Measurements from ENCODE around the gene COA5.

The COA5 gene

DNA sequence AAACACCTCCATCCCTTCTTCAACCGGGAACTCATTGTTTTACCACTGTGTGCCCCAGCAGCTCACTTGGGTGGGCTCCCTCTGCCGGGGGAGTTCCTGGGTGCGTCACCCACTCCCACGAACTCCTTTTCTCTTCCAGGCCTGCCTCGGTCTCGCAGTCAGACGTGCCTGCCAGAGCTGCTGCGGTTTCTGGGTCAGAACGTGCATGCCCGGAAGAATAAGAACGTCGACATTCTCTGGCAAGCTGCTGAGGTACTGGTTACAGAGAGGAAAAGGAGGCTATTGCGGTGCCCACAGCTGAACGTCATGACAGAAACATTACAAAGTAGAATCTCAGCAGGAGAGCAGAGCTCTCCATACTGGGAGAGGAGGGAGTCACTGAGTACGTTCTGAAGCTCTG lies 35.6 kb downstream of the COA5 start:
- TF ChIP-seq EZH2 (IDR thresholded peaks at IDR 0.05) (no peak), POLR2AphosphoS5 (IDR thresholded peaks at IDR 0.05; ENCODE audit: borderline replicate concordance, low read depth, low read length) (no peak)
- H3K36me3 ChIP-seq (ENCODE audit: insufficient read depth, low read length) = peaks cover 5% of the 10 kb centered on the region; the same call in 1 of the 2 replicates
- no peak overlapping the region for H3K4me3 ChIP-seq
- no peak overlapping the region for H3K27ac ChIP-seq
- no peaks in the 10 kb centered on the region for H3K9me3 ChIP-seq (ENCODE audit: low read depth, low read length)
- DNase-seq (ENCODE audit: low read depth, low spot score) = no peak
- H3K9ac ChIP-seq (ENCODE audit: insufficient read length) = no peak overlapping the region

DNA sequence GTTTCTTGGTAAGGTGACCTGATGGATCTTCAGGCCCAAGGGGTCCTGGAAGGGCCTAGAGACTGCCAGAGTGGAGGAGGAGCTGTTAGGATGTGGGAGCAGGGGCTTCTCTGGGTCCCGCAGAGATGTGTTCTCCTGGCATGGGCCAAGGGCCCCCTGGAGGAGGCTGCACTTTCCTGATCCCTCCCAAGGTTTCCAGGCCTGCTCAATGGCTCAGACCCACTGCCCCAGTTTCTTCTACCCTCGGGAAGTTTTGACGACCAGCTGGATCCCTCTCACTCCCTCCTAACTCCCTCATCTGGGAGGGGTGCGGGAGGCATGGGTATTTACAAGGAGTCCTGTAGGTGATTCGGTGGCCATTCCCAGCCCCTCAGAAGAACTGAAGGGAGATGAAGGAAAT lies 36.1 kb downstream of the COA5 start:
- Histone ChIP-seq H3K36me3 (ENCODE audit: insufficient read depth, low read length) (peaks cover 5% of the 10 kb centered on the region; the same call in 1 of the 2 replicates), H3K4me3 (no peak overlapping the region), H3K9ac (ENCODE audit: insufficient read length) (no peak overlapping the region), H3K9me3 (ENCODE audit: low read depth, low read length) (no peaks in the 10 kb centered on the region), H3K27ac (no peak overlapping the region)
- no peak for TF ChIP-seq FOXP2 (optimal IDR thresholded peaks at IDR 0.05; ENCODE audit: control extremely low read depth, extremely low read length, insufficient read depth)
- TF ChIP-seq POLR2AphosphoS5 (IDR thresholded peaks at IDR 0.05; ENCODE audit: borderline replicate concordance, low read depth, low read length) = no peak
- no peak for TF ChIP-seq EZH2 (IDR thresholded peaks at IDR 0.05)
- no peak for DNase-seq (ENCODE audit: low read depth, low spot score)

DNA sequence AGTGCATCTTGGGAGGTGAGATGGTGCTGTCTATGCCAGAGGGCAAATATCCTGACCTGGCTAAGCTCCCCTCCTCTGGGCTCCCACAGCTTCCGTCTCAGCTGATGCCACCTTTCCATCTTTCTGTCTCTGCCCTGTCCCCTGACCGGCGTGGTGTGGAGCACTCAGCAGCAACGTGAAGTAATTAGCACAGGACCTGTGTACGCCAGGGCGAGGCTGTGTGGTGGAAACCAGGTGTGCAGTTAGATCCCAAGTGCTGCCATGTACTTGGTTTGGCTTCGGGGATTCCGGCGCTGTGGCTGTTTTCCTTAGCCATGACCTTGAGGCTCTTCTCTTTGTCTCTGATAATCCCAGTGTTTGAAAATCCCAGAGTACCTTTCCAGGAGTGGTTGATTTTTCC lies 36.5 kb downstream of the COA5 start:
- Histone ChIP-seq H3K27ac (no peak overlapping the region), H3K4me3 (no peak overlapping the region), H3K9ac (ENCODE audit: insufficient read length) (no peak overlapping the region), H3K36me3 (ENCODE audit: insufficient read depth, low read length) (peaks cover 5% of the 10 kb centered on the region; the same call in 1 of the 2 replicates), H3K9me3 (ENCODE audit: low read depth, low read length) (no peaks in the 10 kb centered on the region)
- no peak for TF ChIP-seq EZH2 (IDR thresholded peaks at IDR 0.05)
- DNase-seq (ENCODE audit: low read depth, low spot score) = no peak

DNA sequence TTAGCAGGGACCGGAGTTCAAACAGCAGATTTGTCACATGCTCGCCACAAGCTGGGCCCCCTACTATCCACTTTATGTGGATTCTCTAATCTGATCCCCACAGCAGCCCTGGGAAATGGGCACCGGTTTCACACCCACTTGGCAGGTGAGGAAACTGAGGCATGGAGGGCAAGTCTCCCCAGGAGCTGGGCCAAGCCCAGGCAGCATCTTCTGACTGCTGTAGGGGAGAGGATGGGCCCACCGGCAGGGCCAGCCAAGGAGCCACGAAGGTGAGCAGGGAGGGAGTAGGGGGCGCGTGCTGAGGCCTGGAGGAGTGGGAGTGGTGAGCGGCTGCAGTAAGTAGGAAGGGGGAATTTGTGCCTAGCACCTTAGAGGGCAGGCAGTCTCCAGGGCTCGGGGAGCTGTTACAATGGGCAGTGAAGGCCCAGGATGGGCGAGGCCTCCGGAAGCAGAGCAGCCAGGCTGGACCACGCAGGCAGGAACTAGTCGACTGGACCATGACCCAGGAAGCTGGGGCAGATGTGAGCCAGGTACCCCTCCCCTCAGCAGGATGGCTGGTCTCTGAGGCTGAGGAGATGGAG lies 37.1 kb downstream of the COA5 start:
- Histone ChIP-seq H3K4me3 (no peak overlapping the region), H3K9me3 (ENCODE audit: low read depth, low read length) (no peaks in the 10 kb centered on the region), H3K9ac (ENCODE audit: insufficient read length) (no peak overlapping the region), H3K27ac (no peak overlapping the region), H3K36me3 (ENCODE audit: insufficient read depth, low read length) (peaks cover 5% of the 10 kb centered on the region; the same call in 1 of the 2 replicates)
- no peak for DNase-seq (ENCODE audit: low read depth, low spot score)
- TF ChIP-seq POLR2AphosphoS5 (IDR thresholded peaks at IDR 0.05; ENCODE audit: borderline replicate concordance, low read depth, low read length) (no peak), FOXP2 (optimal IDR thresholded peaks at IDR 0.05; ENCODE audit: control extremely low read depth, extremely low read length, insufficient read depth) (no peak), EZH2 (IDR thresholded peaks at IDR 0.05) (no peak)

DNA sequence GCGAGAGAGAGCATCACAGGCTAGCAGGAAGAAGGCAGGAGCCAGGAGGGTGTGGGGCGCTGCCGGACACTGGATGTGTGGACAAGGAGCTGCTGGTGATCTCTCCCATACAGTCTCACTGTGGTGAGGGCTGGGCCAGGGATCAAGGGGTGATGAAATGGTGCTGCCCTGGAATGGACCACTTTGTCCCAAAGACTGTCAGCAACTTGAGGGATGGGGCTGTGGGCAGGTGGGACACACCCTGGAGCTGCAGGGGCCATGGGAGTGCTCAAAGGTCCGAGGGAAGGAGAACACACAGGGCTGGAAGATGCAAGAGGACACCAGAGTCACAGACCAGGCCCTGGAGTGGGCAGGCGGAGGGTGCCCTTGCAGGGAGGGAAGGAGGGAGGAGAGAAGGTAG lies 38.0 kb downstream of the COA5 start:
- peaks cover 5% of the 10 kb centered on the region; the same call in 1 of the 2 replicates for H3K36me3 ChIP-seq (ENCODE audit: insufficient read depth, low read length)
- no peak overlapping the region for H3K4me3 ChIP-seq
- TF ChIP-seq EZH2 (IDR thresholded peaks at IDR 0.05) (no peak), FOXP2 (optimal IDR thresholded peaks at IDR 0.05; ENCODE audit: control extremely low read depth, extremely low read length, insufficient read depth) (no peak)
- no peak overlapping the region for H3K9ac ChIP-seq (ENCODE audit: insufficient read length)
- H3K9me3 ChIP-seq (ENCODE audit: low read depth, low read length) = no peaks in the 10 kb centered on the region
- H3K27ac ChIP-seq = no peak overlapping the region
- no peak for DNase-seq (ENCODE audit: low read depth, low spot score)

DNA sequence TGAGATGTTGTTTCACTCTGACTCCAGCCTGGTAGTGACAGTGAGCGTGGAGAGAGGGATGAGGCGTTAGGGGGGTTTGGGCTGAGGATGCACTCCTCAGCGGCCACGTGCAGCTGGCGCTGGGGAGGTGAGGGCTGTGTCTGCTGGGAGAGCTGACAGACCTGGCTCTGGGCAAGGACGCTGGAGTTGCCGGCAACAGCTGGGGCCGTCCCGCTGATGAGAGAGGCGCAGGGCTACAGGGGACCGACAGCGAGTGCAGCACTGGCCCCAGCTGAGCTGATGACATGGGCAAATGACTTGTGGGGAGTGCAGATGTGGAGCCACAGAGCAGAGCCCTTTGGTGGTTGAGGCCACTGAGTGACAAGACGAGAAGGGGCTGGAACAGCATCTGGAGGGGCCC lies 38.4 kb downstream of the COA5 start:
- peaks cover 5% of the 10 kb centered on the region; the same call in 1 of the 2 replicates for H3K36me3 ChIP-seq (ENCODE audit: insufficient read depth, low read length)
- no peaks in the 10 kb centered on the region for H3K9me3 ChIP-seq (ENCODE audit: low read depth, low read length)
- H3K4me3 ChIP-seq = no peak overlapping the region
- TF ChIP-seq POLR2AphosphoS5 (IDR thresholded peaks at IDR 0.05; ENCODE audit: borderline replicate concordance, low read depth, low read length) = no peak
- TF ChIP-seq EZH2 (IDR thresholded peaks at IDR 0.05) = no peak
- no peak for TF ChIP-seq FOXP2 (optimal IDR thresholded peaks at IDR 0.05; ENCODE audit: control extremely low read depth, extremely low read length, insufficient read depth)
- no peak for DNase-seq (ENCODE audit: low read depth, low spot score)
- no peak overlapping the region for H3K9ac ChIP-seq (ENCODE audit: insufficient read length)
- no peak overlapping the region for H3K27ac ChIP-seq

DNA sequence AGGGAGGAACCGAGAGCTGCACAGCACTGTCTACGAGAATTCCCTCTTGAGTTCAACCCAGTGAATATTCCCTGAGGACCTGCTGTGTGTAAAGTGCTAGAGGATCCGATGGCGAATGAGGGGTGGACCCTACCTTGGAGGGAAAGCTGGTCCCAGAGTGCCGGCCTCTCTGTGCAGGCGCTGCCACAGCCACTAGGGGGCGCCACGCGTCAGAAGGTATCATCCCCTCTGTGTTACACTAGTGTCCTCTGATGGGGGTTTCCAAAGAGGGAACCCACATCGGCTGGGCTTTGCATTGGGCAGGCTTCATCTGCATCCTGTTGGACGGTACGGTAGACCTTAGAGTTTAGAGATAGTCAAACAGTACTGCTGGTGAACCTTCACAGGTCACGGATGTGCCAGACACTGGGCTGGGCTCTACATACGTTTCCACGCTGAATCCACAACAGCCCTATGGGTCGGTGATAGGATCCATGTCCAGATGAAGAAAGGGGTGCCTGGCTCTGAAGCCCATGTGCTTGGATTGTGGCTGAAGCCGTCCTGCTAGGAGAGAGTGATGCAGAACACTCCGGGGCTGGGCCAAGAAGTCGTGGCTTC lies 39.0 kb downstream of the COA5 start:
- peaks cover 5% of the 10 kb centered on the region; the same call in 1 of the 2 replicates for H3K36me3 ChIP-seq (ENCODE audit: insufficient read depth, low read length)
- H3K9me3 ChIP-seq (ENCODE audit: low read depth, low read length) = no peaks in the 10 kb centered on the region
- TF ChIP-seq POLR2AphosphoS5 (IDR thresholded peaks at IDR 0.05; ENCODE audit: borderline replicate concordance, low read depth, low read length) (no peak), FOXP2 (optimal IDR thresholded peaks at IDR 0.05; ENCODE audit: control extremely low read depth, extremely low read length, insufficient read depth) (no peak), EZH2 (IDR thresholded peaks at IDR 0.05) (no peak)
- H3K9ac ChIP-seq (ENCODE audit: insufficient read length) = no peak overlapping the region
- H3K4me3 ChIP-seq = no peak overlapping the region
- DNase-seq (ENCODE audit: low read depth, low spot score) = no peak
- no peak overlapping the region for H3K27ac ChIP-seq

DNA sequence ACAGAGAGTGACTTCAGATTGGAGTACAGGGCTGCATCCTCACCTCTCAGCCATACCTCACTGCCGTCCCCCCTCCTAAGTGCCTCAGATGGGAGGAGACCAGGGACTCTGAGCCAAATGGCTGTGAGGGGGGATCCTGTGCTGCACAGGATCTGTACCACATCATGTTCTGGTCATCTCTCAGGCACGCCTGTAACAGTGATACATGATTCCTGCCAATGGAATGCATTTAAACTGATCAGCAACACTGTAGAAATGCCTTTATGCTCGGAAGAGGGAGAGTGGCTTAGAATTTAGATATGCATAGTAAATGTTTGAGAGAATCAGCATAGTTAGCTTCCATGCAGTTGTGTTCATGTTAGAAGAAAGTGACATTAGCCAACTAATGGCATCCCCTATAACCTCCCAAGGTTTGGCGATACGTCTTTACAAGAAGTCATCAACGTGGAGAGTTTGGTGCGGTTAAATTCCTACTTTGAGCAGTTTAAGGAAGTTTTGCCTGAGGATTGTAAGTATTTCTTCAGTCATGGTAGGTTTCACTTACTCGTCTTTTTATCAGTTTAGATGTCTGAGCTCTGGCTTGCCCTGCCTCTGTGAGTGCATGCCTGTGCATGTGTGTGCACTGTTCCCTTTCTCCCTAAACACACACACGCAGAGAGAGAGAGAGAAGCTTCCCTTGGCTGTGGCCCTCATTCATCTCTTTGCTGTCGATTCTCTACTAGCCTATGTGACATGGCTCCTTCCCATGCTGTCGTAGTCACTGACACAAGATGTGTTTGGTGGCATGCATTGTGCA lies 40.0 kb downstream of the COA5 start:
- Histone ChIP-seq H3K9ac (ENCODE audit: insufficient read length) (no peak overlapping the region), H3K4me3 (no peak overlapping the region), H3K27ac (no peak overlapping the region), H3K9me3 (ENCODE audit: low read depth, low read length) (no peaks in the 10 kb centered on the region), H3K36me3 (ENCODE audit: insufficient read depth, low read length) (peaks cover 5% of the 10 kb centered on the region; the same call in 1 of the 2 replicates)
- TF ChIP-seq FOXP2 (optimal IDR thresholded peaks at IDR 0.05; ENCODE audit: control extremely low read depth, extremely low read length, insufficient read depth) = no peak
- no peak for TF ChIP-seq POLR2AphosphoS5 (IDR thresholded peaks at IDR 0.05; ENCODE audit: borderline replicate concordance, low read depth, low read length)
- TF ChIP-seq EZH2 (IDR thresholded peaks at IDR 0.05) = no peak
- no peak for DNase-seq (ENCODE audit: low read depth, low spot score)
